Panc1 (cell line): ENCODE measurements around the gene HADHA.

Experiments used
- POLR2AphosphoS5 ChIP-seq: IDR thresholded peaks from 2 replicates; pipeline ENCODE4 v1.6.1; 2012; ENCODE audit warnings: mild to moderate bottlenecking, low read depth, low read length, moderate library complexity
- TF ChIP-seq, protein P1 (sequence below): fragments of 450-650 bp; IDR thresholded peaks from 2 replicates; pipeline ENCODE4 v1.5.1; 2017; ENCODE audit warnings: mild to moderate bottlenecking
- TF ChIP-seq, protein P2 (sequence below), 2 experiments: IDR thresholded peaks; 2 replicates each; pipeline ENCODE4 v1.6.1; 2011 to 2012; ENCODE audit warnings: low read depth in 2 of 2, control low read depth in 1 of 2, low read length in 1 of 2, mild to moderate bottlenecking in 1 of 2, moderate library complexity in 1 of 2; ENCODE audit not compliant: insufficient read depth in 1 of 2

DNA sequence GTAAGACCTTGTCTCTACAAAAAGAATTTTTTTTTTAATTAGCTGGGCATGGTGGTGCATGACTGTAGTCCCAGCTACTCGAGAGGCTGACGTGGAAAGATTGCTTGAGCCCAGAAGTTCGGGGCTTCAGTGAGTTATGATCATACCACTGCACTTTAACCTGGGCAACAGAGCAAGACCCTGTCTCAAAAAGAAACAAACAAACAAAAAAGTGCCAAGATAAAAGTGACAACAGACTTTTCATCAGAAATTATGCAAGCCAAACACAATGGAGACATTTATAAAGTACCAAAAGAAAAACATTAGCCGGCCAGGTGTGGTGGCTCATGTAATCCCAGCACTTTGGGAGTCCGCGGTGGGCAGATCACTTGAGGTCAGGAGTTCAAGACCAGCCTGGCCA lies 26.7 kb downstream of the HADHA start:
- TF ChIP-seq POLR2AphosphoS5, result no peak
- TF ChIP-seq, protein P1, sequence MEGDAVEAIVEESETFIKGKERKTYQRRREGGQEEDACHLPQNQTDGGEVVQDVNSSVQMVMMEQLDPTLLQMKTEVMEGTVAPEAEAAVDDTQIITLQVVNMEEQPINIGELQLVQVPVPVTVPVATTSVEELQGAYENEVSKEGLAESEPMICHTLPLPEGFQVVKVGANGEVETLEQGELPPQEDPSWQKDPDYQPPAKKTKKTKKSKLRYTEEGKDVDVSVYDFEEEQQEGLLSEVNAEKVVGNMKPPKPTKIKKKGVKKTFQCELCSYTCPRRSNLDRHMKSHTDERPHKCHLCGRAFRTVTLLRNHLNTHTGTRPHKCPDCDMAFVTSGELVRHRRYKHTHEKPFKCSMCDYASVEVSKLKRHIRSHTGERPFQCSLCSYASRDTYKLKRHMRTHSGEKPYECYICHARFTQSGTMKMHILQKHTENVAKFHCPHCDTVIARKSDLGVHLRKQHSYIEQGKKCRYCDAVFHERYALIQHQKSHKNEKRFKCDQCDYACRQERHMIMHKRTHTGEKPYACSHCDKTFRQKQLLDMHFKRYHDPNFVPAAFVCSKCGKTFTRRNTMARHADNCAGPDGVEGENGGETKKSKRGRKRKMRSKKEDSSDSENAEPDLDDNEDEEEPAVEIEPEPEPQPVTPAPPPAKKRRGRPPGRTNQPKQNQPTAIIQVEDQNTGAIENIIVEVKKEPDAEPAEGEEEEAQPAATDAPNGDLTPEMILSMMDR, result no peak
- TF ChIP-seq, protein P2, sequence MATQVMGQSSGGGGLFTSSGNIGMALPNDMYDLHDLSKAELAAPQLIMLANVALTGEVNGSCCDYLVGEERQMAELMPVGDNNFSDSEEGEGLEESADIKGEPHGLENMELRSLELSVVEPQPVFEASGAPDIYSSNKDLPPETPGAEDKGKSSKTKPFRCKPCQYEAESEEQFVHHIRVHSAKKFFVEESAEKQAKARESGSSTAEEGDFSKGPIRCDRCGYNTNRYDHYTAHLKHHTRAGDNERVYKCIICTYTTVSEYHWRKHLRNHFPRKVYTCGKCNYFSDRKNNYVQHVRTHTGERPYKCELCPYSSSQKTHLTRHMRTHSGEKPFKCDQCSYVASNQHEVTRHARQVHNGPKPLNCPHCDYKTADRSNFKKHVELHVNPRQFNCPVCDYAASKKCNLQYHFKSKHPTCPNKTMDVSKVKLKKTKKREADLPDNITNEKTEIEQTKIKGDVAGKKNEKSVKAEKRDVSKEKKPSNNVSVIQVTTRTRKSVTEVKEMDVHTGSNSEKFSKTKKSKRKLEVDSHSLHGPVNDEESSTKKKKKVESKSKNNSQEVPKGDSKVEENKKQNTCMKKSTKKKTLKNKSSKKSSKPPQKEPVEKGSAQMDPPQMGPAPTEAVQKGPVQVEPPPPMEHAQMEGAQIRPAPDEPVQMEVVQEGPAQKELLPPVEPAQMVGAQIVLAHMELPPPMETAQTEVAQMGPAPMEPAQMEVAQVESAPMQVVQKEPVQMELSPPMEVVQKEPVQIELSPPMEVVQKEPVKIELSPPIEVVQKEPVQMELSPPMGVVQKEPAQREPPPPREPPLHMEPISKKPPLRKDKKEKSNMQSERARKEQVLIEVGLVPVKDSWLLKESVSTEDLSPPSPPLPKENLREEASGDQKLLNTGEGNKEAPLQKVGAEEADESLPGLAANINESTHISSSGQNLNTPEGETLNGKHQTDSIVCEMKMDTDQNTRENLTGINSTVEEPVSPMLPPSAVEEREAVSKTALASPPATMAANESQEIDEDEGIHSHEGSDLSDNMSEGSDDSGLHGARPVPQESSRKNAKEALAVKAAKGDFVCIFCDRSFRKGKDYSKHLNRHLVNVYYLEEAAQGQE (IDR thresholded peaks at IDR 0.05; ENCODE audit: insufficient read depth in 1 of 2, low read depth in 2 of 2, low read length in 1 of 2), result no peak
